ENCODE data around the gene RAD51B.

- TF ChIP-seq CTCF (IDR thresholded peaks at IDR 0.05; ENCODE audit: poor library complexity) (no peak), EZH2phosphoT487 (IDR thresholded peaks at IDR 0.05; ENCODE audit: low read depth, severe bottlenecking, unreplicated experiment) (no peak)
Measured at GRCh38 chr14:68380329-68380741, 560.8 kb downstream of the RAD51B start.

Measured in hepatocyte (in vitro differentiated cells).